Mesenchymal stem cell (in vitro differentiated cells and primary cell): ENCODE data around the gene PLCB2.

Source experiments
- DNase-seq: peaks from one replicate; pipeline ENCODE4 v3.0.0-alpha.2; 2013
- H2AFZ ChIP-seq: one replicate; pipeline ENCODE4 v1.6.1; 2013; ENCODE audit warnings: low read depth, mild to moderate bottlenecking, control low read depth, inconsistent platforms, low read length, moderate library complexity
- H2AK5ac ChIP-seq: 2 replicates; pipeline ENCODE4 v1.6.1; 2013; ENCODE audit warnings: low read length, moderate library complexity, mild to moderate bottlenecking, inconsistent platforms; ENCODE audit not compliant: severe bottlenecking
- H2BK120ac ChIP-seq: one replicate; pipeline ENCODE4 v1.6.1; 2013; ENCODE audit warnings: low read depth, mild to moderate bottlenecking, inconsistent platforms, low read length, moderate library complexity
- H2BK12ac ChIP-seq, 2 experiments: one replicate each; pipeline ENCODE4 v1.6.1; 2013; ENCODE audit warnings: inconsistent platforms in 2 of 2, low read length in 2 of 2, mild to moderate bottlenecking in 2 of 2, moderate library complexity in 2 of 2, control low read depth in 1 of 2
- H2BK15ac ChIP-seq: one replicate; pipeline ENCODE4 v1.6.1; 2013; ENCODE audit warnings: mild to moderate bottlenecking, low read depth, inconsistent platforms; ENCODE audit not compliant: poor library complexity, severe bottlenecking
- H2BK5ac ChIP-seq: 2 replicates; pipeline ENCODE4 v1.6.1; 2013; ENCODE audit warnings: low read depth, mild to moderate bottlenecking, low read length, control low read depth, inconsistent platforms; ENCODE audit not compliant: poor library complexity, severe bottlenecking
- H3K14ac ChIP-seq, 2 experiments: one replicate each; pipeline ENCODE4 v1.6.1; 2013; ENCODE audit warnings: inconsistent platforms in 2 of 2, low read length in 2 of 2, control low read depth in 1 of 2, mild to moderate bottlenecking in 1 of 2, moderate library complexity in 1 of 2
- H3K18ac ChIP-seq, 2 experiments: one replicate each; pipeline ENCODE4 v1.6.1; 2013; ENCODE audit warnings: inconsistent platforms in 2 of 2, low read length in 2 of 2, control low read depth in 1 of 2, low read depth in 1 of 2, mild to moderate bottlenecking in 1 of 2
- H3K23ac ChIP-seq, 2 experiments: one replicate each; pipeline ENCODE4 v1.6.1; 2013; ENCODE audit warnings: inconsistent platforms in 2 of 2, low read length in 2 of 2, mild to moderate bottlenecking in 2 of 2, moderate library complexity in 2 of 2, control low read depth in 1 of 2
- H3K27ac ChIP-seq: 2 replicates; pipeline ENCODE4 v1.5.1; 2013; ENCODE audit warnings: mild to moderate bottlenecking, moderate library complexity, low read length, control low read depth, inconsistent platforms; ENCODE audit not compliant: poor library complexity, severe bottlenecking
- H3K27me3 ChIP-seq, 2 experiments: 2 replicates each; pipeline versions ENCODE4 v1.6.1 to v1.7.0; 2013; ENCODE audit warnings: low read length in 2 of 2, mild to moderate bottlenecking in 2 of 2, moderate library complexity in 2 of 2, control low read depth in 1 of 2, inconsistent platforms in 1 of 2; ENCODE audit not compliant: control insufficient read depth in 1 of 2, insufficient read depth in 1 of 2
- H3K36me3 ChIP-seq, 2 experiments: 2 replicates each; pipeline versions ENCODE4 v1.6.1 to v1.7.0; 2013; ENCODE audit warnings: low read length in 2 of 2, control low read depth in 1 of 2, inconsistent platforms in 1 of 2, low read depth in 1 of 2, mild to moderate bottlenecking in 1 of 2; ENCODE audit not compliant: insufficient read depth in 2 of 2, control insufficient read depth in 1 of 2
- H3K4ac ChIP-seq, 2 experiments: one replicate each; pipeline ENCODE4 v1.6.1; 2013; ENCODE audit warnings: inconsistent platforms in 2 of 2, low read length in 2 of 2, mild to moderate bottlenecking in 2 of 2, moderate library complexity in 2 of 2, control low read depth in 1 of 2, low read depth in 1 of 2
- H3K4me1 ChIP-seq: 2 replicates; pipeline ENCODE4 v1.6.1; 2013; ENCODE audit warnings: low read depth, low read length, control low read depth; ENCODE audit not compliant: control insufficient read depth, insufficient read depth
- H3K4me2 ChIP-seq: 2 replicates; pipeline ENCODE4 v1.6.1; 2013; ENCODE audit warnings: low read length, mild to moderate bottlenecking, inconsistent platforms; ENCODE audit not compliant: poor library complexity, severe bottlenecking
- H3K4me3 ChIP-seq, 2 experiments: 2 replicates each; pipeline versions ENCODE4 v1.5.1 to v1.7.0; 2013; ENCODE audit warnings: low read length in 2 of 2, mild to moderate bottlenecking in 2 of 2, control low read depth in 1 of 2, low read depth in 1 of 2; ENCODE audit not compliant: insufficient read depth in 1 of 2
- H3K79me1 ChIP-seq: replicated peaks from 2 replicates; pipeline ENCODE4 v1.6.1; 2013; ENCODE audit warnings: mild to moderate bottlenecking, control low read depth, low read length, inconsistent platforms; ENCODE audit not compliant: poor library complexity, severe bottlenecking
- H3K9ac ChIP-seq: 2 replicates; pipeline ENCODE4 v1.7.0; 2013; ENCODE audit warnings: mild to moderate bottlenecking, low read length, moderate library complexity
- H3K9me3 ChIP-seq: 2 replicates; pipeline ENCODE4 v1.7.0; 2013; ENCODE audit warnings: mild to moderate bottlenecking, low read length; ENCODE audit not compliant: control insufficient read depth
- H4K8ac ChIP-seq: one replicate; pipeline ENCODE4 v1.6.1; 2013; ENCODE audit warnings: inconsistent platforms, mild to moderate bottlenecking, low read length, moderate library complexity
- H4K91ac ChIP-seq: one replicate; pipeline ENCODE4 v1.6.1; 2013; ENCODE audit warnings: mild to moderate bottlenecking, low read length, inconsistent platforms
- WGBS: methylation state at CpG from one replicate; pipeline ENCODE4 v1.1.7; 2013; ENCODE audit warnings: mixed read lengths; 5-methylcytosine and 5-hydroxymethylcytosine counted together

Gene PLCB2

DNA sequence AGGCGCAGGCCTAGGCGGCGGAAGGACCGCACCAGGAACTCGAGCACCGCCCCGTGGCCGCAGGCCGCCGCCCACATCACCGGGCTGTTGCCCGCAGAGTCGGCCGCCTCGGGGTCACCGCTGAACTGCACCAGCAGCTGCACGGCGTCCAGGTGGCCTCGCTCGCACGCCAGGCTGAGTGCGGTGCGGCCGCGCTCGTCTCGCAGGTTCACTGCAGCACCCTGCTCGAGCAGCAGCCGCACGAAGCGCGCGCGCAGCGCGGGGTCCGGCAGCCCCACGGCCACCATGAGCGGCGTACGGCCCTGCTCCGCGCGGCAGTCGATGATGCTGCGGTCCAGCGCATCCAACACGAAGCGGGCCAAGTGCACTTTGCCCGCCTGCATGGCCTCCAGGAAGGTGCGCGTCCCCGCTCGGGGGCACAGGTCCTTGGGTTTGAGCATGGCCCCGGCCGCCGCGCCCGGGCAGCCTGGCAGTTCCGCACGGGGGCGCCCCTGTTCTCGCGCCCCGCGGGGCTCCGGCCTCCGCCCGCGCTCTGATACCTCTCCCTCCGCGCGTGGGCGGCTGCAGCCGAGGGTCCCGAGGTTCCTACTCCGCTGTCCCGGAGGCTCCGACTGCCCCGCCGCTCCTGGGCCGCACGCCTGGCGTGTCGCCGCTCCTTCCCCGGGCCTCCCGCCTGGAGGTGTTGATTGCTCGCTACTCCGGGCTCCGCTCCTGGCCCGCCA lies 25.4 kb downstream of the PLCB2 start:
- peak overlapping the region; percentile 16 for H4K8ac ChIP-seq
- H3K4ac ChIP-seq, result peak overlapping the region in 1 of 2 experiments; percentile 57
- no peak overlapping the region for H2BK5ac ChIP-seq

DNA sequence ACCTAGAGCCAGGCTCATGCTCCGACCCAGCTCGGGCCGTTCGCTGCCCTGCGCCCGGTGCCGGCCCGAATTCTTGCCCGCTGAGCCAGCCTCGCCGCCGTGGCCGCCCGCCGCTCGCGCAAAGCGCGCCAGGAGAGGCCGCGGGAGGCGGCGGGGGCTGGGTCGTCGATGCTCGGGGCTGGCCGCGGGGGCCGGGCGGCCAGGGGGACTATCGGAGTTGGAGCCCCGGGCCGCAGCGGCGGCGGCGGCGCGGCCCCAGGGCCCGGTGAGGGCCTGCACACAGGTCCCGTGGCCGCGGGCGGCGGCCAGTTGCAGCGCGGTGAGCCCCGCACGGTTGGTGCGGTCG lies 26.0 kb downstream of the PLCB2 start:
- Histone ChIP-seq H3K9me3 (no peaks in the 10 kb centered on the region), H2AK5ac (no peak overlapping the region), H3K9ac (no peak overlapping the region), H3K4me3 (peak overlapping the region; percentile 63 to 65), H3K18ac (peak overlapping the region in 1 of 2 experiments; percentile 54), H2BK15ac (no peak overlapping the region), H4K8ac (no peak overlapping the region), H2AFZ (peak overlapping the region; percentile 16), H3K4me1 (peaks cover 48% of the 10 kb centered on the region), H3K4me2 (peak overlapping the region; percentile 95), H2BK12ac (no peak overlapping the region), H3K79me1 (no peaks in the 10 kb centered on the region), H3K23ac (peak overlapping the region in 1 of 2 experiments; percentile 85), H3K27me3 (peaks cover 55 to 72% of the 10 kb centered on the region in 2 experiments), H2BK120ac (no peak overlapping the region), H3K36me3 (no peaks in the 10 kb centered on the region), H3K4ac (no peak overlapping the region), H3K14ac (no peak overlapping the region), H2BK5ac (no peak overlapping the region), H4K91ac (no peak overlapping the region), H3K27ac (no peak overlapping the region)
- DNase-seq, result no peak
- WGBS, result 3% methylated on average over 44 of the region's 51 CpGs

More for the DNA sequence above, 25.4 kb downstream of the PLCB2 start:
- WGBS, result under 1% methylated on average over 86 of the region's 92 CpGs
- Histone ChIP-seq H2AK5ac (no peak overlapping the region), H4K91ac (no peak overlapping the region), H2BK15ac (no peak overlapping the region), H3K23ac (peak overlapping the region in 1 of 2 experiments; percentile 85), H3K27ac (no peak overlapping the region), H3K4me1 (peaks cover 48% of the 10 kb centered on the region), H3K18ac (no peak overlapping the region), H3K4me2 (peak overlapping the region; percentile 95), H3K9me3 (no peaks in the 10 kb centered on the region), H3K9ac (no peak overlapping the region), H3K4me3 (peak overlapping the region; percentile 63 to 65), H3K27me3 (peaks cover 55 to 66% of the 10 kb centered on the region in 2 experiments), H3K14ac (peak overlapping the region in 1 of 2 experiments; percentile 51), H2AFZ (peak overlapping the region; percentile 56), H3K79me1 (no peaks in the 10 kb centered on the region), H2BK120ac (no peak overlapping the region), H2BK12ac (peak overlapping the region in 1 of 2 experiments; percentile 64), H3K36me3 (no peaks in the 10 kb centered on the region)
- peak; percentile 34 for DNase-seq

DNA sequence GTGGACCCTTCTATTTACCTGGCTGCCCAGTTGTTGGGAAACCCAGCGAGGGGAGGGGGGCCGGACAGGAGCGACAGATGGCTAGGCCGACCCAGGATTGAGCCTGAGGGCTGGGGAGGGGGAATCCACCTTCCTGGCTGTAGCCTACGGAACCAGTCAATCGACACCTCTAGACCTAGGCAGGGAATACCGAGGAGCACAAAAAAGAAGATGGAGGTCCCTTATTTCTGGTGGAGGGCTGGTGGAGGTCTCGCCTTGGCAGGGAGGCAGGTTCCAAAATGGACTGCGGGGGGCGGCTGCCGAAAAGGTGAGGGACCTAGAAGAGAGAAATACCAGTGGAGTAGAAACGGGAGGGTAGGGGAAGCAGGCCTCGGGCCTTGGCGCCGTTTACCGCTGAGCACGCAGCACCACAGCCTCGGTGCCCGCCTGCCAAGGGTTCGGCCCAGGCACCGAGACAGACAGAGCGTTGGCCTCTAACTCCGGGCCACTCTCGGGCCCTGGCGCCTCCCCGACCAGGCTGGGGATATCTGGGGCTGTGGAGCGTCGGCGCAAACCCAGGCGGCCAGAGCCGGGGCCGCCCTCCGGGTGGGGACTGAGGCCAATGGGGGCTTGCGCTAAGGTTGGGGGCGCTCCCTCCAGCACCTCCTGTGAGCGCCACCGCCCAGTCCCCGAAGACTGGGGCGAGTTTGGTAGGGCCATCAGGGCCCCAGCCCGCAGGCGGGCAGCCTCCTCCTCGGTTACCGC lies 26.5 kb downstream of the PLCB2 start:
- Histone ChIP-seq H2BK120ac (peak overlapping the region; percentile 45), H3K4me2 (peak overlapping the region; percentile 95), H2BK12ac (no peak overlapping the region), H3K79me1 (no peaks in the 10 kb centered on the region), H3K4ac (no peak overlapping the region), H2BK5ac (no peak overlapping the region), H2AK5ac (no peak overlapping the region), H2BK15ac (no peak overlapping the region), H3K18ac (peak overlapping the region in 1 of 2 experiments; percentile 54), H4K91ac (peak overlapping the region; percentile 32), H3K27me3 (peaks cover 52 to 77% of the 10 kb centered on the region in 2 experiments), H3K23ac (peak overlapping the region in 1 of 2 experiments; percentile 1), H3K4me1 (peaks cover 45% of the 10 kb centered on the region), H3K9ac (no peak overlapping the region), H3K27ac (no peak overlapping the region), H3K14ac (no peak overlapping the region), H3K9me3 (no peaks in the 10 kb centered on the region), H3K36me3 (no peaks in the 10 kb centered on the region), H2AFZ (peak overlapping the region; percentile 16), H3K4me3 (peak overlapping the region in 1 of 2 experiments; percentile 63), H4K8ac (peak overlapping the region; percentile 67)
- 16% methylated on average over 41 of the region's 43 CpGs for WGBS
- DNase-seq, result no peak
